Fibroblast of skin of right biceps (primary cell): ENCODE results near the gene SLC39A7.

ENCODE experiments used
- DNase-seq: peaks from one replicate; pipeline ENCODE4 v3.0.0-alpha.2; 2013

Gene SLC39A7, protein sequence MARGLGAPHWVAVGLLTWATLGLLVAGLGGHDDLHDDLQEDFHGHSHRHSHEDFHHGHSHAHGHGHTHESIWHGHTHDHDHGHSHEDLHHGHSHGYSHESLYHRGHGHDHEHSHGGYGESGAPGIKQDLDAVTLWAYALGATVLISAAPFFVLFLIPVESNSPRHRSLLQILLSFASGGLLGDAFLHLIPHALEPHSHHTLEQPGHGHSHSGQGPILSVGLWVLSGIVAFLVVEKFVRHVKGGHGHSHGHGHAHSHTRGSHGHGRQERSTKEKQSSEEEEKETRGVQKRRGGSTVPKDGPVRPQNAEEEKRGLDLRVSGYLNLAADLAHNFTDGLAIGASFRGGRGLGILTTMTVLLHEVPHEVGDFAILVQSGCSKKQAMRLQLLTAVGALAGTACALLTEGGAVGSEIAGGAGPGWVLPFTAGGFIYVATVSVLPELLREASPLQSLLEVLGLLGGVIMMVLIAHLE

DNA sequence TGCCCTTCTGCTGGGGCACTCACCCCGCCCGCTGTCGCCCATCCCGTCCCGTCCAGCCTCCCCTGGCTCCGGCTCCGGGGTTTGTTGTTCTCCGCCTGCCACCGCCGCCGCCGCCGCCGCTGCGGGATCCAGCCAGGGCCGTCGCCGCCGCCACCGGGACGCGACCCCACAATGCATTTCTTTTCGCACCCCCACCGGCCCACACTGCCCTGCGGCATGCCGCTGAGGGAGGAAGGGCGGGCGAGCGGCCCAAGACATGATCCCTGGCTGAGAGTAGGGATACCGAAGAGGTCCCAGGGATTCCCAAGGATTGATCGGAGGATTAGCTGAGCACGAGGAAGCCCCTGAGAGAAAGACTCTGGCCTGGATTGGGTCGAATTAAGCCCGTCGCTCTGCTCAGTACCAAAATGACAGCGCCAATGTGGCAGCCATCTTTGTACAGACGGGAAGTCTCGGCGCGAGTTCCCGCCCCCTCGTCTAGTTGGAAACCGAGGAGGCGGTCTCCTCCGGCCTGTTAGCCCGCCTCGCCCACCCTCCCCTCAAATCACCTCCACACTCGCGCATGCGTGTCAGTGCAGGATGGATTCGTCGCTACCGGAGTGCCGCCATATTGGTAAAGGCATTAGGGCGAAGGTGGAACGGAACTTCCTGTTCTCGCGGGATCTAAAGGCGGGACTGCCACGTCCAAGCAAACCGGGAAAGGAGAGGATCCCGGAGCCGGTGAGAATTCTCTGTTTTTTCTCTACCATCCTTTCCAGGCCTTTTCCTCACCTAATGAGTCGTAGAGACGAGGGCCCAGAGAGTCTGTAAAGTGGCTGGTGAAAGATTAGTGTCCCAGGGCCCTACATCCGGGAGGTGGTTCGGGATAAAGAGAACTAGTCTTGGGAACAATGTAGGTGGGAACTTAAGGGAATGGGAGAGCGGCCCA is at the start of gene SLC39A7, which contains the start of gene RXRB:
Gene SLC39A7, plus strand, starts transcription at position 649 of the 928 bp plus-strand sequence. CDS start 379 bp downstream, outside the sequence.
Gene RXRB, minus strand, starts transcription at position 447 of the 928 bp plus-strand sequence. Its CDS starts 189 bp downstream, at position 258.
- peak; percentile 99 for DNase-seq

DNA sequence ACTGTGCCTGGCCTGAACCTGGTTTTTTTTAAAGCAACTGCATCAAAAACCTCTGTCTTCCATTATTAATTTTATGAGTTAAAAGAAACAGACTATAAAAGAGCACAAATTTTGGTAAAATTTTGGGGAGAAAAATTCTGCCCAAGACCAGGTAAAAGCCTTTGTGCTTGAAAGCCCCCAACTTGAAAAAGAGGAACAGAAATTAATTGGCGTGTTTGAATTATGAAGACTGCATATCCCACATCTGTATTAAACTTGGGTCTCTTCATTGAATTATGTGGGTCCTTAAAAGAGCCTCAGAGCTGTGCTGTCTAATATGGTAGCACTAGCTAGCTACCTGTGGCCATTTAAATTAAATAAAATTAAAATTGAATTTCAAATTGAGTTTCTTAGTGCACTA is 49.6 kb upstream of the SLC39A7 start:
- no peak for DNase-seq

DNA sequence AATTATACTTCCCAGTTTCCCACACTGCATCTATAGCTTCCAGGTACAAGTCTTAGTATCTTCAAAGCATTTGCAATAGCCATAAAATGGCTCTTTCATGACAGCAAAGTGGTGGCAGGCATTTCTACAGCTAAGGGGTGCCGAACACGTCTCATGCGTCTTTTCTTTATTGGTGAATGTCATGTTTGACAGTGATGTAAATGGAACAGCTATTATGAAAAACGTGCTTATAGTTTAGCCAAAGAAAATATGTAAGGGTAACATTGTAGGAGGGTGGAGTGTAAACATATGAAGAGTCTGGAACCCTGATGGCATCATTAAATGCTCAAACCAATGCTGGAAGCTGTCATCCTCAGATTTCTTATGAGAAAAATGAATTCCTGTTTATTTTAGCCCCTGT is 46.3 kb upstream of the SLC39A7 start:
- DNase-seq = no peak

DNA sequence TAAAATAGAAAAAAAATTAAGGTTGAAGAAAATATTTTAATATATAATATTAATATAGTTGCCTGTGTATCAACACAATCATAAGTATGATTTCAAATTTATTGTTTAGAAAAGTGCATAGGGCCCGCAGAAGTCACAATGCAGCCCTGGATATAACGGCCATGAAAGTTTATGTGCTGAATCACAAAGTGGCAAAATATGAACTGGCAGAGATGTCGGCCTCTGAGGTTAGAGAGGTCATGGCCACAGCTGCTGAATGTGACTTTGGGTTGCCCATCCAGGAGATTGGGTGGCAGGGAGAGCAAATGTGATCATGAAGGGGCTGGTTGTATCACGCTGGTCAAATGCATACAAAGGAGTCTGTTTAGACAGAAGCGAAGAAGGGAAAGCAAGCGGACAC is 44.1 kb upstream of the SLC39A7 start:
- DNase-seq = no peak

DNA sequence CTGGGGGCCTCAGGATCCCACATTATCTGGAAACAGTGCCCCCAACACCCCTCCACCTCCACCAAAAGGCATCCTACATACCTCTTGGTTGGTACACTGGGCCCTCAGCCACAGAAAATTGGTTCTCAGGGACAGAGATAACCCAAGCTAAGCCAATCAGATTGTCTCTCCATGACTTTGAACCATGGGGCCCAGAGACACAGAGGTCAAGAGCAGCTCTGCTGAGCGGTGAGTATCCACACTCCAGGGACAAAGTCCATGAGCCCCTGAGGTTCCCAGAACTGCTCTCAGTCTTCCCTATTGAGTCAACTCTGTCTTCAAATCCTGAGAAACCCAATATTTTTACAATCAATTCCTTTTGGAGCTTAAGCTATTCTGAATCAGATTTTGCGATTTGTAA is 43.7 kb upstream of the SLC39A7 start:
- no peak for DNase-seq

DNA sequence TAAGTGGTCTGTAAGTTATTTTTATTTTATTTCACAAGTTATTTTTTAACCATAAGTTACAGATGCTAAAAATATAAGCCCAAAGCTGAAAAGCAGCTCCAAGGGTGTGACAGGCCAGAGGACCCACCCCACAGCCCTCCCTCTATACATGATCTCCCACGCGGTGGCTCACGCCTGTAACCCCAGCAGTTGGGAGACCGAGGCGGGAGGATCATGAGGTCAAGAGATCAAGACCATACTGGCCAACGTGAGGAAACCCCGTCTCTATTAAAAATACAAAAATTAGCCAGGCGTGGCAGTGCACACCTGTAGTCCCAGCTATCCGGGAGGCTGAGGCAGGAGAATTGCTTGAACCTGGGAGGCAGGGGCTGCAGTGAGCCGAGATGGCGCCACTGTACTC is 40.6 kb upstream of the SLC39A7 start:
- DNase-seq = no peak

DNA sequence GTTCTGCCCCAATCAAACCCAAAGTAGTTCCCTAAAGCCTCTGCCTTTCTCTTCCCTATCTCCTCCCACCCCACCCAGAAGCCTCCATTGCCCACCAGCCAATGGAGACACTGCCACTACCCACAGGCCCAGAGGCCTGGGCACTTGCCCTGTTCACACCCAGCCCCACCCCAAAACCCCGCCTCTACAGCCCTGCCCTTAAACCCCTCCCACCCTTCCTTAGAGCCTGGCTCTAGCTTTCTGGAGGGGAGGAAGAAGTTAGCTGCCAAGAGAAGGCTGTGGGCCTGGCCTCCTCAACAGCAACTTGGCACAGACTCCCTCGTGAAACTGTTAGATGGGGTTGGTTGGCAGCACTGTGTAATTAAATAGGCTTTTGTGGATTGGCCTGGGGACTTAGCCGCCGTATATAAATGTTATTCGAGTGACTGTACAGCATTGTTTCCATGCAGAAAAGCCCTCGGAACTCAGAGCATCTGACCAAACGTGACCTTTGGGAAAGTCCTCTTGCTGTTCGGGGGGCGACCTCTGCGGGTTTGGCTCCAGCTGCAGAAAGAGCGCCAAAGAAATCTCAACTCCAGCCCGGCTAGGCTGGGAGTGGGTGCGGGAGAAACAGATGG is 39.8 kb upstream of the SLC39A7 start:
- peak; percentile 83 for DNase-seq

DNA sequence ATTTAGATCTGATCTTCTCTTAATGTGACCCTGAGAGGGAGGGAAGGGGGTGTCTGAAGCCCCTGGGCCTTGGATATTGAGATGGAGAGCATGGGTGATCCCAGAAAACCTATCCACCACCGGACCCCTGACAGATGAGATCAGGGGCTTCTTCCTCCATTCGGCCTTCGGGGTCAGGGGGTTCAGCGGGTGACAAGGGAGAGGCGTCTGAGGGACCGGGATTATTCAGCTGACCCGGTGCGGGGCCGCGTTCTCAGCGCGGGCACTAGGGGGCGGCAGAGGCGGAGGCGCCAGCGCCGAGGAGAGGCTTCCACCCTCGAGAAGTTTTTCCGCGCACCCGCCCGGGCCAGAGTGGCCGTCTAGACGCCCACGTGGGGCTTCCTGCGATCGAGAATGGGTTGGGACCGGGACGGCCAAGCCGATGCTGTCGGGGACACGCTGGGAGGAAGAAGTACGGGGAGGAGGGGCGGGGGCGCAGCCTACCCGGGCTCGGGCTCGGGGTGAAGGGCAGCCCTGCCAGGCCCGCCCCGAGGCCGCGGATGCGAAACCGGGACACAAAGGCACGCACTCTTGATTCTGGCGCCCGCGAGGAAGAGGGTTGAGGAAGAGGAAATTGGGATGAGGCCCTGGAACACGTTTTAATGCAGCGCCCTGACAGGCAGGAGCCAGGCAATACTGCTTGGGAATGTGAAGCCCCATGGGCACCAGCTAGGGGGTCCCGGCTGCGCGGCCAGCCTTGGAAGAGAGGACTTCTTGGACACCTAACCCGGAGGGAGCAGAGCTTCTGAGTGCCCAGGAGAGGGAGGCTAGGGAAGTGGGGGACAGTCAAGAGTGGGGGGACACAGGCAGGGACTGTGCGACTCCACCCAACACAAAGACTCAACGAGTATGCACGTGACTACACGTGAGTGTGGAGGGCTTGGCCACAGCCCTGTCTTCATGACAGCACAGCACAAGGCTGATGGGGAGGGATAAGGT is 39.0 kb upstream of the SLC39A7 start:
- peak; percentile 63 for DNase-seq

DNA sequence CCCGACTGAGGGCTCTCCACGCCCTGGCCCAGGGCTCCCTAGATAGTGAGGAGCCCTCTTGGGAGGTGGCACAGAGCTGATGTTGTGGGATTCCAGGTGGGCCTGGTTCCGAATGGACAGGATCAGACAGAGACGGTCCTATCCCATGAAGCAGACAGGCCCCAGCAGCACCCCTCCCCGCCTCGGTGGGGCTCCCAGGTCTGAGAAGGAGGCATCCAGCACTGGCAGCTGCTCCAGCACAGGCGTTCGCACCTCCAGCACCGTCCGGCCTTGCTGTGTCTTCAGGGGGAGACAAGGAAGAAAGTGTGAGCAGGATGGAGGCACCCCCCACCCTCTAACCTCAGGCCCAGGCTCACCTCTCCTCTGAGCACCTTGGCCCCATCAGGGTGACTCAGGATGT is 37.1 kb upstream of the SLC39A7 start:
- no peak for DNase-seq

DNA sequence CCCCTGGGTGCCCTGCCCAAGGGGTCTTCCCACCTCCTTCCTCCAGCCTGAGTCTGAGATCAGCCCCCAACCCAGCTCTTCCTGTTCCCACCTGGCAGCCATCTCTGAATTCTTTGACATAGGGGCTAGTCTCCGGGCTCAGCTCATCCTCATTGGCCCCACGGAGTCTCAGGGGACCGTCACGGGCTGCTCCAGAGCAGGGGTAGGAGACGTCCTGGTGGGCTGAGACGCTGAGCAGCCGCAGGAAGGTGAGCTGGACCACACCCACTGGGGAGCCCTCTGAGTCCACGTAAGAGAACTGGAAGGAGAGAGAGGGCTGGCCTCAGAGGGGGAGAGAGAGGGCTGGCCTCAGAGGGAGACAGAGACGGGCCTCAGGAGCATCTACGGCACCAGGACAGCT is 36.5 kb upstream of the SLC39A7 start:
- DNase-seq = no peak

DNA sequence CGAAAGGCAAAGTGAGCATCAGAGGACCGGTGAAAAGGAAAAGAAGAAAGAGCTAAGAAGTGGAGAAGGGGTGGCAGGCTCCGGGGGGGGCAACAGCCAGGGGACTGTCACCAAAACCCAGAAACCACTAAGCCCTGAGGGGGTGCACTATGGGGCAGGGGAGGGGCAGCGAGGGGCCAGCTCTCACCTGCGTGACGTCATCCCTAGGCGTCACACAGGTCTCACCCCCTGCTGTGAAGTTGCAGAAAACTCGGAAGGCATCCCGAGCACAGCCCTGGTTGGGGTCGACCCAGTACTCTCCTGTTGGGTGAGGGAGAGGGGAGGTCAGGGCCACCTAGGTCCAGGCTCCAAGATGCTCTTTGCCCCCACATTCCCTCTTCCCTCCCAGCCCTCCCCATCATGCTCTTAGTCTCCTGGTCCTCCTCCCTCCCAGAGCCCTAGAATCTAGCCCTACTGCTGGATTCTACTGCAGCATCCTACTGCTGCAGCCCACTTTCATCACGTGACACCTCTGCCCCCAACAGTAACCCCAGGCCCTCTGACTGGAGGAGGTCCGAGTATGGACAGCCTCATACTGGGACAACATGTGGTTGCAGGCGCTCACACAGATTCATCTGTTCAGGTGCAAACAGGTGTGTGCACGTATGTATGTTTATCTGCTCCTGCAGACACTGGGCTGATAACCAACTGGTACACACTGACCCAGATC is 35.8 kb upstream of the SLC39A7 start:
- no peak for DNase-seq

DNA sequence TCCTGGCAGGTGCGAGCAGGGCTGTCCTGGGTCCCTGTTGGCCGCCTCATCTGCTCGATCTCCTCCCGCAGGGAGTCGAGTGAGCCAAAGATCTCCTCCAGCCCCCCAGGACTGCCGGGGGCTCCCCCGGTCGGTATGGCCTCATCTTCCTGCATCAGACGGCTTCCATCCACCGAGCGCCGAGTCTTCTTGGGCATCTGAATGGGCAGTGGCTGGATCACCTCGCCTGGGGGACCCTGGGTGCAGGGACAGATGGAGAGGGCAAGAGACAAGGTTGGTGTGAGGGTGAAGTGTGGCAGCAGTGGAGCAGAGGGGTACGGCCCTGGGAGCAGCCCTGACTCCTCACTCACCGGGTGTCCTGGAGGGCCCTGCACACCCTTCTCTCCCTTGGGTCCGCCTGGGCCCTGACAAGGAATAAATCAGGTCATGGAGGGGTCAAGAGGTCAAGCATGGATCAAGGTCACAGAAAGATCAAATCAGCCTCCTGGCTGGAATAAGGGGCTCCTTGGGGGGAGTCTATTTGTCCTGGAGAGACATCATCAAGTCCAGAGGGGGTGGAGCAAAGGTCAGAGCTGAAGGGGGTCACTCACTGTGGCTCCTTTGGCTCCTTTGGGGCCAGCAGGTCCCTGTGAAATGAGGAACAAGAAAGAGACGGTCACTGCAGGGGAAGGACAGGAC is 34.9 kb upstream of the SLC39A7 start:
- DNase-seq = no peak

DNA sequence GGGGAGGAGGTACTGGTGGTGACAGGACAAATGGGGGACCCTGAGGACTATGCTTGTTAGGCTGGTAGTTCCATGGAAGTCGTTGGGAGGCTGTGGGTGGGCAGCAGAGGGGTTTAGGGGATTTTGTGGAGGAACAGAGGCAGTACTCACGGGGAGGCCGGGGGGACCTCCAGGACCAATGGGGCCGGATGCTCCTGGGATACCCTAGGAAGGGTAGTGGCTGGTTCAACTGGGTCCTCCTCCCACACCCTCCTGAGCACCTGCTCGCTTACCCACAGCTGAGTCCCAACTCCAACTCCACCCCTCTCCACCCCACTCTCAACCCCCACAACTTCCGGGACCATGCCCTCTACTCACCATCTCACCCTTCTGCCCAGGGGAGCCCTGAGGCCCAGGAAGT is 34.3 kb upstream of the SLC39A7 start:
- DNase-seq = no peak

DNA sequence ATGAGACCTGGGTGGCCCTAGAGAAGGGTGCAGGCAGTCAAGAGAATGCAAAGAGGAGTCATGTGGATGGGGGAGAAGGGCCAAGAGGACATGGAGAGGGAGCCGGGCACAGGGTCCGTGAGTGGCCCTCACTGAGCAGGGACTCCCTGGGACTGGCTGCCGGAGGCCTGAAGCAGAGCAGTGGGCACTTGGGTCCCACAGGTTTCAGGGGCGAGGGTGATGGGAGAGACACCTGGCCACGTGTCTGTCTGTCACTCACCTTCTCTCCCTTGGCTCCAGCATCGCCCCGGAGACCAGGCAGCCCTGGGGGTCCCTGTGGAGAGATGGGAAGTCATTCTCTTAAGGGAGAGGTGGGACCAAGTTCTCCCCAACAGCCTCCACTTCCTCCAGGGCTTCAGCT is 33.9 kb upstream of the SLC39A7 start:
- DNase-seq = no peak

DNA sequence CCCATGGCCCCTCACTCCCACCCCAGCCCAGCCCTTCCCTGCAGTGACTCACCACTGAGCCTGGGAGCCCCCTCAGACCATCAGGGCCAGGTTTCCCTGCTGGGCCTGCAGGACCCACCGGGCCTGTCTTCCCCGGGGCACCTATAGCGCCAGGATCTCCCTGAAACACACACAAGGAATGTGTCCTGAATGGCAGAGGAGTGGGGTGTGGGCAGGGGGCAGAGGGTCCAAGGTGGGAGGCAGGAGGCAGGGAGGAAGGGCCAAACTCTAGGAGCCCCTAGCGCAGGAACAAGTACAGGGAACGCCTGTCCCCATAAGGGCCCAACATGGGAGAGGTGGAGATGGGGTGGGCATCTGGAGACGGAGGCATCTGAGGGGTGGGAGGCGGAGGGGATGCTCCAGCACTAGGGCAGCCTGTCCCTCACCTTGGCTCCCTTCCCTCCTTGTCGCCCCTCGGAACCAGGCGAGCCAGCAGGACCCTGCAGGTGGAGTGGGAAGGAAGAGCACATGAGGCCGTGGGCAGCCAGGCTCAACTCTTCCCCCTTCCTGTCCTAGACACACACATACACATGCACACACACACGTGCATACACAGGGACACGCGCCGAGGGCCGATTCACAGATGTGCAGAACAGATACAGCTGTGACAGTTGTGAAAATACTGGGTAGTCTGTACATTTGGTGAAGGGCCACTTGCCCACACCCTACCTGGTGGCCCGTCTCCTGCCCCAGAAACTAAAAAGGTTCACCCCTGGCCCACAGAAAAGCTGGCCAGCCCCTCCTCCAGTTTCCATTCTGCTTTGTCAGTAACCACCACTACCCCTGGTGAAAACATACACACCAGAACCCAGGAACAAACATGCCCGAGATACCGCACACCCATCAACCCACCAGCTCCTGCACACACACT is 33.0 kb upstream of the SLC39A7 start:
- no peak for DNase-seq

DNA sequence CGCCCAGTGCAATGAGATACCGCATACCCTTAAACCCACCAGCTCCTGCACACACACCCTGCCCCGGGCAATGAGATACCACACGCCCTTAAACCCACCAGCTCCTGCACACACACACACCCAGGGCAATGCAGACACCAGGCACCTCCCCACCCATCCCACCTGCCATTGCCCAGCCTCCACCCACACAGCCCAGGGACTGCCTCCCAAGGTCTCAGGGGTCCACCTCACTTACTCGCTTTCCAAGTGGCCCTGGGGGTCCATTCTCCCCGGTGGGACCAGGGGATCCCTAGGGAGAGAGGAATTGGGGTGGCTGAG is 32.4 kb upstream of the SLC39A7 start:
- no peak for DNase-seq

DNA sequence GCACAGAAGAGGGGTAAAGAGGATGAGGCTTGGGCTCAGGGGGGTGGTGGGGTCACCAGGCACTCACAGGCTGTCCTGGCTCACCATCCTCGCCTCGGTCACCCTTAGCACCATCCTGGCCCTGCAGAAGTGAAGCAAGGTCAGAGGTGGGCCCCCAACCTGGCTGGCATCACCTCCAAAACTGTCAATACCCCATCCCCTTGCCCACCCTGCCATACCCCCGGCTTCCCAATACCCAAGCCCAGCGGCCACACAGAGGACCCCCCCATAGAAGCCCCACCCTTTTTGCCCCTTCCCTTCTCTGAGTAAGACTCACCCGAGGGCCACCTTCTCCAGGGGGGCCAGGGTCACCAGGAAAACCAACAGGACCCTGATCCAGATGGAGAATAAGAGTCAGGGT is 32.0 kb upstream of the SLC39A7 start:
- DNase-seq = no peak

DNA sequence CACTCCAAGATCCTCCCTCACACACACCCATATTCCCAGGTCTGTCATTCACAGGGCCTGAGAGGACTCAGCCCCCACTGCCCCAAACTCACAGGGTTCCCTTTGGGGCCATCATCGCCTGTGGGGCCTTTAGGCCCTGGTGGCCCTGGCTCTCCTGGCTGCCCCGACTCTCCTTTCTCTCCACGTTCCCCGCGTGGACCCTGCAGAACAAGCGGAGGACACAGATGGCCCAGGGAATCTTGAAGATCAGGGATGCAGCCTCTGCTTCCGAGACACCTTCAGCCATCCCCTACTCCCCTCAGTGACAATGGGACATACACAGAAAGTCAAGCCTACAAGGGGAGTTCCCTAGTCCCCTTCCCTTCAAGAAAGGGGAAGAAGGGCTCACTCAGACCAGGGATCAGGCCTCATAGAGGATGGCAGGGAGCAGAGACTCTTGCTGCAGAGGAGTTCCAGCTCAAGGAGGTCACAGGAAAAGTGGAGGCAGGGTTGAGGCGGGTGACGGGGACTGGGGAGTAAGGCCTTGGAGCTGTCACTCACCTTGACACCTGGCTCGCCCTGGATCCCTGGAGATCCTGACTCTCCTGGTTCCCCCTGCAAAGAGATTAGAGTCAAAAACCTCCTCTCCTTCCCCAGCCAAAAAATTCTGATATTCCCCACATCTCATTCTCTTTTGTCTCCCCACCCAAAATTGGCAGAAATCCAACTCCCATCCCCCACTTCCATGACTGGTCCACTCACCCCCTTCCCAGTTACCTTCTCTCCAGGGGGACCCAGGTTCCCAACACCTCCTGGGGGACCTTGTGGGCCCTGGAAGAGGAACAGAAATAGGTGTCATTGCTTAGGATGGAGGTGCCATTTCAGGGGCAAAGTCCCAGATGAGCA is 31.1 kb upstream of the SLC39A7 start:
- no peak for DNase-seq
